ENCODE results near the gene ZNF302.

- TF ChIP-seq CTCF (conservative IDR thresholded peaks at IDR 0.05; ENCODE audit: low read length) (no peak), EZH2phosphoT487 (IDR thresholded peaks at IDR 0.05; ENCODE audit: borderline replicate concordance, low read depth, low read length) (no peak)
Observed at GRCh38 chr19:34678085-34678412, 571 bp downstream of the ZNF302 start.
